NCI-H1092 (cell line): ENCODE measurements around the gene GMIP.

Source experiments
- DNase-seq: peaks from one replicate; lab custom pipeline; 2025; lab: John Stamatoyannopoulos, UW

Gene GMIP

DNA sequence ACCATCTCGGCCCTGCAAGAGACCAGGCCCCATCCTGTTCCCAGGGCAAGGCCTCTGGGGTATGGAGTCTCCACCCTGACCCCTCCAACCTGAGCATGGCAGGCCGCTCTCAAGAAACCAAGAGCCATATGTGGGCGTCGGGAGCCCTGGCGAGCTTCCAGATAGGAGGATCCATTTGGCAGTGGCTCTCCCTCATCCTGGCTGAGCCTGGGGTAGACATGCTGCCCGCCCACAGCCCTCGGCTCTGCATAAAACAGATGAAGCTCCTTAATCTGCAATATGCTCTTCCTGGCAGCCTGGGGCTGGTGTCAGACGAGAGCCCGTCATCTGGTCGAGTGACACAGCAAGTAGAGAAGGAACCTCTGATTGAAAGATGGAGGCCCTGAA is 13.9 kb upstream of the GMIP start:
- no peak for DNase-seq

DNA sequence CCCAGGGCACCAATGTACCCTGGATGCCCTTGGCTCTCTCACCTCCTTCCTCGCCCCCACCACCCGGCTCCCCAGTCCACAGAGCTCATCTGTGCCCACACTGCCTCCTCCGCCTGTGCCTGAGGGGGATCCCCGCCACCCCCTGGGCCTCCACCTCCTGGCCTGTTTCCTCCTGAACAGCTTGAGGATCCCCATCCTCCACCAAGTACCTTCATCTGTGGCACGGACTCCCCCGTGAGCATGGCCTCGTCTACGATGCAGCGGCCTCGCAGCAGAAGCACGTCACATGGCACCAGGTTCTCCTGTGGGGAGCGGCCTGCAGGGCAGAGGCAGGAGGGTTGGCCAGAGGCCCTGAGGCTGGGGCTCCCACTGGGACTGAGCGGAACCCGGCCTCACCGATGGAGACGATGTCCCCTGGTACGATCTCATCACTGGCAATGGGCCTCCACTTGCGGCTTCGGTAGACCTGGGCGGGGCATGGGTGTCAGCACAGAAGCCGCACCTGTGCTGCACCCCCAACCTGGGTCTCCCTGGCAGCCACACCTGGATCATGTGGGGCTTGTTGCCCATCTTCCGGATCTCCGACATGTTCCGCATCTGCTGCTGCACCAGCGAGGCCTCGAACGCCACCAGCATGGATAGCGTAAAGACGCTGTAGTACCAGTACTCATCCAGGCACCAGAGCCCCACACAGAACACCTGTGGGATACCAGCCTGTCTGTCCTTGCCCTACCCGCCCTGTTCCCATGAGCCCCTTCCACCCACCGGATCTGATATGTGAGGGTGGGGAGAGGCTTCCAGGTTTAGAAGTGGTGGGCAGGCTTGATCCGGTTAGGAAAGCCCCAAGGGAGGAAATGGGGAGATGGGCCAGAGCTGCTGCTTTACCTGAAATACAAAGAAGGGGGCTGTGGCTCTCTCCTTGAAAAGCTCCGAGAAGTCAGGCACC is 13.3 kb upstream of the GMIP start:
- no peak for DNase-seq

GRCh38 chr19:19655641-19656343 is 12.3 kb upstream of the GMIP start:
- DNase-seq, result no peak

DNA sequence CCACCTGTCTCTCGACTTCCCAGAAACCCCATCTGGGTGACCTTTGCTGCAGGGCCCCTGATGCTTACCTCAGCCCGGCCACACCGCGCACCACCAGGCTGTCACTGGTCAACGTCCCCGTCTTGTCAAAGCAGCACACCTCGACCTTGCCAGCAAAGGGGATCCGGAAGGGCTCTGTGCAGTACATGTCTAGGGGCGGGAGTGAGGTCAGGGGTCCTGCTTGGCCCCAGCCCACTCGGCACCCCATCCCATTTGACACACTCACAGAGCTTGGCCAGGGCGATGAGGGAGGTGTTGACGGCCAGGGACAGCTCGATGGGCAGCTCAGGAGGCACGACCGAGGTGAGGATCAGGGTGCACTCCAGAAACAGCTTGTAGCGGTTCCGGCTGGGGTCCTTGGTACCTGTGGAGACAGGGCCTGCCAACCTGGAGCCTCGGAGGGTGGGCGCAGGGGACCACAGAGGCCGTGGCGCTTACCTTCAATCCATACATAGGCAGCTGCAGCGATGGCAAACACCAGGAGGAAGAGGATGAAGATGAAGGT is 11.7 kb upstream of the GMIP start:
- DNase-seq, result no peak

GRCh38 chr19:19654441-19654840 is 11.0 kb upstream of the GMIP start:
- DNase-seq, result no peak

DNA sequence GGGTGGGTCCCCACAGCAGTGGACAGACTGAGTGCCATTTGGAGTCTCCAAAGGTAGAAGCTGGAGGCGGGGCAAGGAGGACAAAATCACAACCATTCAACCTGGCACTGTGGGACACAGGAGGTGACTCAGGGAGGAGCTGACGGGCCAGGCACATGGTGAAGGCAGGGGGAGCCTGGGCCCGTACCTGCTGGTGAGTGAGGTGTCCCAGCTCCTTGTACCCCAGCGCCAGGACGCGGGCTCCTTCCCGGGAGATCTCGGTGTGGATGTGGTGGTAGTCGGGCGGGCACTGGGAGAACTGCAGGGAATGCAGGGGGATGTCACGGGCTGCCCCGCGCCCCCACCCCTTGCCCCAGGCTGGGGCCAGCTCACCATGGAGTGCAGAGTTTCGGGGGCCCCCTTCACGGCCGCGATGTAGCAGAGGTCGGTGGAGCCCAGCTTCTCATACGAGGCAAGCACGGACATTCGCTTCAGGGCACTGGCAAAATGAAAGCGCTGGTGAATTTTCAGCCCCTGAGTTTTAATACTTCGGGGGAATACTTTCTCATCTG is 10.2 kb upstream of the GMIP start:
- no peak for DNase-seq

DNA sequence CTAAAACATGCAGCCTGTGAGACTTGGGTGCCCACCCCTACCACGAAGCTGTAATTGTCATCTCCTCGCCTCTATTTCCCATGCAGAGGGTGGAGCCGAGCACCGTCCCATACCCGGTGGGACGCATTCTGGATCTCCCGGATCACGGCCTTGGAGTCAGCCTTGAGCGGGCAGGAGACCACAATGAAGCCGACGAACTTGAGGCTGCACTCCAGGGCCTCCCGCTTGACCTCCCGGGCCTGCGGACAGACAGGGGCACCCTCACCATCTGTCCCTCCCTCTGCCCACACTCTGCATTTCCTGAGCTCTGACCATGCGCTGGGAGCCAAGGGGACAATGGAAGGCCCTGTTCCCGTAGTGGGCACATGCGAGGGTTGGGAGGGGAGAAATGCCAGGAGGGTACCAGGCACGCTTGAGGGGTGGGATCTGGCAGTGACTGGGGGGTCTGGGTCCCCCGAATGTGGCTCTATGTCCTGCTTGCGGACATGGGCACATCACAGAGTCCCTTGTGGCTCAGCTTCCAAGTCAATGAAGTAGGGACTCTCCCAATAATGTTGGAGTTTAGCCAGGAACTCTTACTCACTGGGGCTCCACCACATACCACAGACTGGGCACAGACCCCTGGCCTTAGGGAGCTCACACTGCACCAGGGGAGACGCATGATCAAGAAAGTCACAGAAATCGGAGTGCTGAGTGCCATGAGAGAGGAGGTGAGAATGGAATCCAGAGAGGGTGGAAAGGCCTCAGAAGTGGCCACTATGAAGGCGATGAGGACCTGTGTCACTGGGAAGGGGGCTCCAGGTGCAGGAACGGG is 9.2 kb upstream of the GMIP start:
- DNase-seq, result no peak

- no peak for DNase-seq
These were observed 7.6 kb upstream of the GMIP start for GRCh38 chr19:19651076-19651475.

DNA sequence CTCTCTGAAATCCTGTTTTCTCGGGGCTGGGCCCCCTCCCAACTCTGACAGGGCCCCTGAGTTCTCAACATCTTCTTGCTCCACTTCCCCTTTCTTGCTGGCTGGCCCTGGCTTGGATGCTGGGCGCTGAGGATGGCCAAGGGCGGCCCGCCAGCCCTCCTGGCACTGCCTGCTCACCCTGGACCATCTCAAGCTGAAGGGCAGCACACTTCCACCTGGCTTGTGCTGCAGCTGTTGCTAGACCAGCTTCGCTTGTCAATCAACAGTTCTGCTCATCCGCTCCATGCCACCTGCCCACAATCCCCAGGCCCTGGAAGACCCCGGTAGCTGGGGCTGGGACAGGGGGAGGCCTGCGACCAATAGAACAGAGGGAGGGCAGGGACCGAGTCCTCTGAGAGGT is 6.9 kb upstream of the GMIP start:
- no peak for DNase-seq

- no peak for DNase-seq
These were observed 6.1 kb upstream of the GMIP start for GRCh38 chr19:19649580-19649995.

- no peak for DNase-seq
These were observed 5.7 kb upstream of the GMIP start for GRCh38 chr19:19649155-19649554.

- DNase-seq, result no peak
These were observed 3.8 kb upstream of the GMIP start for GRCh38 chr19:19647037-19647835.

GRCh38 chr19:19645233-19645870 is 1.9 kb upstream of the GMIP start:
- DNase-seq, result no peak

DNA sequence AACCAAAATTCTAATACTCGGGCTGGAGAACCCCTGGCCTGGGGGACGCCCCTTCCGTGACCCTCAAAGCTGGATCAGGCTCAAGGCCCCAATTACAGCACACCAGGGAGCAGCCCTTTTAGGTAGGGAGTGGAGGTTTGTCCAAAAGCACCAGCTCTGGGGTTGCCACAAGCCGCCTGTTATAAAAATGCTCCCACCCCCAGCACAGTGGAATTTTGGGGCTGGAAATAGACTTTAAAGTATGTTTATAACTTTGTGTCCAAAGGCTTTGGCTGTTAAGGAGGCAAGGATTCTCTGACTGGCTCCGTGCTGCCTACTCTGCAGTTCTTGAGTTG is 564 bp upstream of the GMIP start:
- DNase-seq, result no peak

DNA sequence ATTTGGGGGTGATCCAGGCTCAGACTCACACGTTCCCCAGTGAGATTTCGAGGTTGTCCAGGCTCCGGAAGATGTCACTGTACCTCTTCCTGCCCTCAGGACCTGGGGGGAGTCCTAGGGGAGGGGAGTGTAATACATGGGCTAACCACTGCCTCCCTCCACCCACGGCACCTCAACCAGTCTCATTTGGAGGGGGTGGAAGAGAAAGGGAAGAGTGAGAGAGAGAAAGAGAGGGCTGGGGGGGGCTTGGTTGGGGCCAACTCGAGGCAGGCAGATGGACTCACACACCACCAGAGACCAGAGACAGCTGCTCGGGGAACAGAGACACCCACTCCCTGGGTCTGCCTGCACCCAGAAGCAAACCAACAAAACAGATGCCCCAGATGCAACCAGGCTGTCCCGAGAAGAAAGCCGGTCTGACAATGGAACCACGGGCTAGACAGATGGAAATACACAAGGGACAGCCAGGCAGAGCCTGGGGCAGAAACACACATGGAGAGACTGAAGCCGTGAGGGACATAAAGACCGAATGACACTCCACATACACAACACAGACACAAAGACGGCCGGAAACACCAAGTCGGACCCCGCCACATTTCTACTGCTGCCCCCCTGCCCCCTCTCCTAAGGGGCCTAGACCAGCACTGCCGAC is 825 bp downstream of the GMIP start:
- no peak for DNase-seq

- no peak for DNase-seq
These were observed 5.8 kb downstream of the GMIP start for GRCh38 chr19:19637523-19638251.

DNA sequence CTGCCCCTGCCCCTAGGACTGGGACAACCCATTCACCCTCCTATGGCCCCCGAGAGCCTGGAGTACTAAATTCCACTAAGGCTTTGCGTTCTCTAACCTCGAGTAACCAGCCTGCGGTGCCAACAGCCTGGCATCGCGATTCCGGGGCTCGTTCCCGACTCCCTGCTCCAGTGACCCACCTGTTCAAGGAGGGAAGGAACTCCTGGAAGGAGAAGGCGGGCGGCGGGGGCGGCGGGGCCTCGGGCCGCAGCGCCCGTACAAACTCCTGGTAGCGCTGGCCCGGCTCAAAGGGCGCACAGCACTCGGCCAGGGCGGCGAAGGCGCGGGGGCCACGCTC is 6.3 kb downstream of the GMIP start:
- DNase-seq, result no peak

DNA sequence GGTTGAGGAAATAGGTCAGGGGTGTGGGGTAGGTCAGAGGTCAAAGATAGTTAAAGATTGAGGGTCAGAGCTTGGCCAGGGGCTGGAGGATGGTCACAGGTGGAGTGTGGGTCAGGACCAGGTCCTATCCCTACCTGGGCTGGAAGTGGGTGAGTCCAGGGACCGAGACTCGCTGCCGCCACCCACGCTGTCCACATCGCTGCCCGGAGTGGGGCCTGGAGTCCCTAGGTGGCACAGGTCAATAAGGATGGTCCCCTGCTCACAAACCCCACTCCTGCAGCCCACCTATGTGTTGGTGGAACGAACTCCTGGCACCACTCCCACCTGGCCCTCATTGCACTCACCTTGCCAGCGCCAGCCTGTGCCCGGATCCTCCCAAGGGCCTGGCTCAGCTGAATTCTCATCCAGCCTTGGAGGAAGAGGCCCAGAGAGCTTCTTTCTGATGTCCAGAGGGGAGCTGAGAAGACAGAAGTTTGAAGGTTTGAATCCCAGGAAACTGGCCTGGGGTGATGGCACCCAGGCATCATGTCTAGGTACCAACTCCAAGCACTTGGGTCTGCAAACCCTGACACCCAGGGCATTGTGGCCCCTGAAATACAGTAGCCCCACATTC is 6.8 kb downstream of the GMIP start:
- DNase-seq, result no peak

DNA sequence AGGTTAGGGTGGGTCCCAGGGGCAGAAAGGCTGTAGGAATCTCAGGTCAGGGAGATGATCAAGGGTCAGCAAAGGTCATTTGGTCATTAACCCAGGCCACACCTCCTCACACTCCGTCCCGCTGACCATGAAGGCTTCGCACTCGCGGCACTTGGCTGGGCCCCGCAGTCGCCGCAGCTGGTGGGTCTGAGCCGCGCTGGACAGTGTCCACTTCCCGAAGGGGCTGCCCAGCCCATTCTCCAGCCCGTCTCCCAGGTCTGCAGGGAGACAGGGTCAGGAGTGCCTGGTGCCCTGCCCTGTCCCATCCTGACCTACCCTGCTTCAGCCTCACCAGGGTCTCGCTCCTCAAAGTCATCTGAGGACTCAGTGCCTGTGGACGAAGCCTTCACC is 8.1 kb downstream of the GMIP start:
- no peak for DNase-seq
